ENCODE results near the gene HRH1.
"Not testable (repeated sequence)": the region's sequence is repeated elsewhere in the genome, so short reads cannot be mapped to it uniquely, and the experiment has no call there.

The HRH1 gene

DNA sequence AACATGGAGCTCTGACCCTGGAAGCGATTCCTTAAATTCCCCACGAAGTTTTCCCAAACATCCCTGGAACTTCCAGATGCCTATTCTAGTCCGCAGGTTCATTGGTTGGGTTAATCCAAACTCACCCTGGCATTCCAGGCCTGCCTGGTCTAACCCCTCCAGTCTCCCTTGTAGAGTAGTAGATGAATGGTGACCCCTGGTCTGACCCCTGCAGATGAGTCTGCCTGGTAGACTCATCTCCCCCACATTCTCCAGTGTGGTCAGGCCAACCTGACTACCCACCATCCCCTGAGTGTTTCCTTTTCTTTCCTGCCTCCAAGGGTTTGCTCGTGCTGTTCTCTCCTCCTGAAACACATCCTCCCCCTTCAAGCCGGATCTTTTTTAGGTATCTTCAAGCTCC, 10.8 kb upstream of the HRH1 start:
- no peak for DNase-seq

GRCh38 chr3:11144996-11145395, 9.3 kb upstream of the HRH1 start:
- DNase-seq: no peak

- DNase-seq: no peak
Observed at GRCh38 chr3:11145888-11146287, 8.4 kb upstream of the HRH1 start.

DNA sequence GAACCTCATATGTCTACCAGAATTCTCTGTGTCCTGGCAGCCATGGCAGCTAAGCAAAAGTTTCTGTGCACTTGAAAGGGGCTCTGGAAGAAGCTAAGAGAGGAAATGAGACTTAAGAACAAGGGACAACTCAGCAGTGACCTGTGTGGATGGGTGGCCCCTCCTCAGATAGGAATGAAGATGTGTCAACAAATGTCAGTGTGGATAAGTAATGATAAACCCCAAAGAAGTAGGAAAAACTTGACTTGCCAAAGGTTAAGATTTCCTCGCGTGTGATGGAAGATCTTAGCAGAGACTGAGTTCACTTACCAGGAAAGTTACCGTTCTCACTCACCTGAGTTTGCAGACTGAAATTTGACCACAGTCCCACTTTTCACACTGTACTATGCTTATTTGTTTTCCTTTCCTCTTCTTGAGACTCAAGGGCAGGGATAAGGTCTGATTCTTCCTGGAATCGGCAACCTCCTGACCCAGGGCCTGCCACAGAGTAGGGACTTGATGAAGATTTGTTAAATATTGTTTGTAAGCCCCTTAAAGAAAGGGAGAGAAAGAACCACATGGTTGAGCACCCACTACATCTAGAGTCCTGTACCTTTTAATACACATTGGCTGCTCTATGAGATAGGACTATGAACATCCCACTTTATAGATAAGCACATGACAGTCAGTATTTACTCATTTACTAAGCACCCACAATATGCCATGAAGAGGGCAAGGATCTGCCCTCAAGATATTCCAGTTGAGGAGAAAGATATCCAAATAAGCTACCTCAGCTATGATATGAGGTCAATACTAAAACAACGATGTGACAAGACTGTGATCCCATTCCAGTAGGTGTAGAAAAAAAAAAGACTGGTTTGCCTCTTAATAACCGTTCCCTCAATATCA, 7.3 kb upstream of the HRH1 start:
- DNase-seq: no peak

DNA sequence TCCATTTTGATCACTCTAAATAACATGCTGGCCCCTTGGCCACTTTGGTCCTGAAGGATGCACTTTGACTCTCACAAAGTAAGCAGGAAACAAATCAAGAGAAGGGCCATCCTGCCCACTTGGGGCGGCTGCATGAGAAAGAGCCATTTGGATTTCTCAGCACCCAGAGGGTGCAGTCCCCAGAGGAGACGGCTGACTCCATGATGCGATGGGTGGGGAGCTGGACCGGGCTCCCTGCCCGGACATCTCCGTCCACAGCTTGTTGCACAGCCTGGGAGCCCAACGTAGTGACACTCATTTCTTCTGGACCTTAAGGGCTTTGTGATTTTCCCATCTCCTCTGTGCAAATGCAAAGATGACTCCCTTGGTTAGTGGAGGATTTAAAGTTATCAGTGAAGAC, 4.0 kb upstream of the HRH1 start:
- DNase-seq: no peak

DNA sequence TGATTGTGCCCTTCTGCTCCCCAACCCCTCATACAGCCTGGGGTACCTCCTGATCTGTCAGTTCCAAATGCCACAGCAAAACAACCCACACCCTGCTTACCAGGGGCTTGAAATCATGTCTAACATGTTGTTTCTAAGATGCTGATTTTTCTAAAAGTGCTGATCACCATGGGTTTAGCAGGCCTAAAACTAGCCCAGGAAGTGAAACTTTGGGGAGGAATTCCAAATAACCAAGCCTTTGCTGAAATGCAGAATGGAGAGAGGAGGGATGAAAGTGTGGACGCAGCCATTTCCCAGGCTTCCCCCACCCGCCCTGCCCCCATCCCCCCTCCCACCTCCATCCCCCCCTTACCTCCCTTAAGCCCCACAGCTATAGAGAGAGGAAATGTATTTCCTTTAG, 2.0 kb upstream of the HRH1 start:
- no peak for DNase-seq

DNA sequence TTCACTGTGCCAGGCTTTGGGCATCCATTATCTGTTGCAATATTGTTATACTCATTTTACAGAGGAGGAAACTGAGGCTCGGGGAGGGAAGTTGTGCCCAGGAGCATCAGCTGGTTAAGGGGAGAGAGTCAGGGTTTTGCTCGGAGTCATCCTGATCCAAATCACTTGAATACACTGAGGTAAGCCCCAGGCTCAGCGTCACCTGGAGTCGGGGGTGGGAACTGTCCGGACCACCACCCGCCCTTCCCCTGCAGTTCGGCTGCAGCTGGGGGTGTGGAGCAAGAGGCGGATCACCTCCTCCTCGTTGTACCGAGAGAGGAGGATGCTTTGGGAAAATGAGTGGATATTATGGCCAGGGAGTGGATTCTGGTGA, 646 bp downstream of the HRH1 start:
- DNase-seq: no peak

DNA sequence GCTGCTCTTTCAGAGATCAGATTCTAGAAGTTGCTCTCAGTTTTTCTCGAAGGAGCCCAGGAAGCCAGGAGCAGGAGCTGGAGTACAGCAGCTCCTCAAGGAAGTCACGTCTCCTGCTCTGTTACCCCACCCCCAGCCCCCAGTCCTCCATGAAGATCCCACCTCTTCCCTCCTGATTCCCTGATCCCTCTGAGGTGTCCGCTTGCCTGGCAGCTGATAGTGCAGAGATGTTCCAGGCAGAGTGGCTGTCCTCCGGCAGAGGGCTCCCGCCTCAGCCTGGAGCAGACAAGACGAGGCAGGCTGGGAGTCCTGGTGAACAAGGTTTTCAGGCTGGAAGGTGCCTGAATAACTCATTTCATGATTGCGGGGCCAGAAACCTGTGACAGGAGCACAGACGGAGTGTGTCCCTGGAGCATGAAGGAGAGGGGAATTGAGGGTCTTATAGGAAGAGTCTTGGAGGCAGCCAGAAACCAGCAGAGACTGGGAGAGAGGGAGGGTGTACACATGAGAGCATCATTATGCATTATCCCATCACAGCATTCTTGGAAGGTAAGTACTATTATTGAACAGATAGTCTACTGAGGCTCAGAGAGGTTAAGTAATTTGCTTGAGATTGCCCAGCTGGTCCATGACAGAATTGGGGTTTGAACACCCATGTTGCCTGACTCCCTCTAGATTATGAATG, 1.2 kb downstream of the HRH1 start:
- no peak for DNase-seq

GRCh38 chr3:11156026-11156410, 1.7 kb downstream of the HRH1 start:
- DNase-seq: no peak

- no peak for DNase-seq
Observed at GRCh38 chr3:11157421-11157820, 3.1 kb downstream of the HRH1 start.

DNA sequence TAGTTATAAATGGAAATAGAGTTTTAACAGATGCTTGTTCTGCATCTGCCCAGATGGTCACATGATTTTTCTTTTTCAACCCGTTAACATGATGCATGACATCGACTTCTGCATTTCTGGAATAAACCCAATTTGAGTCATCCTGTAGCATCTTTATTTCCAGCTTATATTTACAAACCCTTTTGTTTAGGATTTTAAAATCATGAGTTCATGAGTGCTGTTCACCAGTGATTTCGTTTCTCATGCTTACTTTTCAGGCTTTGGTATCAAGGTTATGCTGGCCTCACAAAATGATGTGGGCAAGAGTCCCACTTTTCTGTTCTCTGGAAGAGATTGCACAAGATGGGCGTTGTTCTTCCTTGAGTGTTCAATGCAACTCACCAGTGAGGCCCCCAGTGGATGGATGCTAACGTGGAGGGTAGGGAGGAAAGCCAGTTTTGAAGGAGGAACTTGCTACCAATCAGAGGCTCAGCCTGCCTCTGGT, 5.2 kb downstream of the HRH1 start:
- DNase-seq: no peak

GRCh38 chr3:11161666-11162065, 7.4 kb downstream of the HRH1 start:
- no peak for DNase-seq

DNA sequence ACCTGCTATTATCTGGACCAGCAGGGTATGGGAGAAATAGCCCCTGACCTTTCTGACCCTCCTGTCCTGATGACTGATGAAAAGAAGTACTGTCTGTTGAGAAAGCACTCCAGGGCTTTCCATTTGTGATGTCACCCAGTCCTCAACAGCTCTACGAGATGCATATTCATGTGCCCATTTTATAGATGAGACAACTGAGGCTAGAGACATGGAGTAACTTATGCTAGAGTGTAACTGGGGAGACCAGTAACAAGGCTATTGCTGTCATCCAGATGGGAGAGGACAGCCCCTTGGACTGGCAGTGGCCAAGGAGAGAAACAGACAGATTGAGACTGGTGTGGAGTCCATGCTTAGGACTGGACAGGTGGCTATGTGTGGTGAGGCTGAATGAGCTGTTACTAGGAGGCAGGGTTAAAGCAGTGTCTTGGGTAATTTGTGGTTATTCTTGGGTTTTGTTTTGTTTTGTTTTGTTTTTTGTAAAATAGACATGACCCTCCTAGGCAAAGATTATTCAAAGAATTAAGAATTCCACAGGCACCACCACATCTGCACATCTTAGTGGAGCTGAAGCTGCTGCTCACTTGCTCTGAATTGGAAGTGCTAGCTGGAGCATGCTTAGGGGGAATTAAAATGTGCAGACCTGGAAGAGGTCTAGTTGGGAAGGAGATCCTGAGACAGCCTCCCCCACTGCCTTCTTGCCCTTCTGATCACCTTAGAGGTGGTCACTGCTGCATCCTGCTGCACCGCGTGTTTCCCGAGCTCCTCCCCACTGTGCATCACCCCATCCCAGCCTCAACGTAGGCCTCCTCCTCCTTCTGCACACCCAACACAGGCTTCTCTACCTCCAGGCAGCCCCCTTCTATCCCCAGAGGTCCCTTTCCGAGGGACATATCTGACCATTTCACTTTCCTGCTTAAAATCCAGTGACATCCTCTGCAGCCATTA, 8.4 kb downstream of the HRH1 start:
- no peak for DNase-seq

DNA sequence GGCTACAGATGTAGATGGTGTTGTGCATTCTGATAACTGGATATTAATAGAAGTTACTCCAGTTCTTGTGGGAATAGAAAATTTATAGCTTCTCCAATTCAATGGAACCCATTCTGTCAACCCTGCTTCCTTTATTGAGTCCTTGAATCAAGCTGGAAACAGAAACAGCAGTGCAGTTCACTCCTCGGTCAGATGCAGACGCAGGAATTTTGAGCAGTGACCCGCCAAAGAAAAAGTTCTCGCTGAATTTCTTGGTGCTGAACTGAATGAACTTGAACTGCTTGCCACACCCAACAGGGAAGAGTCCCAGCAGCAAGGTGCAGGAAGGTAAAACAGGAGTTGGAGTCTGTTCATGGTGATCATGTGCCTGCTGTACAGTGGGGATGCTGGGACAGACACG, 10.3 kb downstream of the HRH1 start:
- no peak for DNase-seq

DNA sequence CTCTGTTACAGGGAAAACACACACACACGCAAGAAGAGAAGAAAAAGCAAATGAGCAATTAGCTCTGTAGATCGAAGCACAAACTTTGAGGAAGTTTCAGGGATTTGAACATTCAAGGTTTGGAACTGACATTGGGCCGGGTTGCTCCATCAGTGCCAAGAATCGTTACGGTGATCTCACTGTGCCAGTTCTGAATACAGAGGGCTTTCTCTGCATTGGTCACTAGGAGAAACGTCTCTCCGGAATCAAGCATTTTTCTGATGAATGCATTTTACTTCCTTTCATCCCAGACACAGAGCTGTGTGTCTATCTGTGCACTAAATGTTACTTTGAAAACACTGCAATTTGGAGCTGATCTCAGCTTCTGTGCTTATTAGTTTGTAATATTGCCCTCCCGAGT, 11.2 kb downstream of the HRH1 start:
- no peak for DNase-seq

GRCh38 chr3:11166807-11167400, 12.6 kb downstream of the HRH1 start:
- not testable (repeated sequence) for DNase-seq

- no peak for DNase-seq
Observed at GRCh38 chr3:11167590-11167989, 13.3 kb downstream of the HRH1 start.

GRCh38 chr3:11168406-11168805, 14.1 kb downstream of the HRH1 start:
- no peak for DNase-seq

GRCh38 chr3:11168881-11169805, 14.8 kb downstream of the HRH1 start:
- DNase-seq: no peak

- no peak for DNase-seq
Observed at GRCh38 chr3:11170052-11170770, 15.9 kb downstream of the HRH1 start.

DNA sequence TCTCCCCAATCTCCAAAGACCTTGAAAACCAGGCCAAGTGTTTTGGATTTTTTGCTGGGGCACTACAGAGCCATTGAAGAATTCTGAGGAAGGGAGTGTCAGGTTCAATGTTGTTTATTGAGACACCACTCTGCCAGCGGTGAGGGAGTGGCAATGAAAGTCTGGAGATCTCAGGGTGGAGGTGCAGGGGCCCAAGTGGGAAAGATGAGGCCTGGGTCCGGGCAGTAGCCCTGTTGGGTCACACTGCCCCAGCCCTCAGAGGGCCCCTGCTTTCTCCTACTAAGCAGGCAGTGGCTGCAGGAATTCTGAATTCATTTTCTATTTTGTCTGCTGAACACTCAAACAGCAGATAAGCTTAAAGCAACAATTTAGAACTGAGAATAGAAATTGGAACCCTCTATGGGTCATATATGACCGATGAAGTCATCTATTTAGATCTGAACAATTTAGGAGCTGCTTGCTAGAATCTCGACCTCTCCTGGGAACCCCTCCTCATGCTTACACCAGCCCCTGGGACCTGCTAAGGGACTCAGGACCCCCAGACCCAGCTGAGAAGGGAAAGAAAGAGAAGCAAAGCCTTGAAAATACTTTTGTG, 17.9 kb downstream of the HRH1 start:
- DNase-seq: no peak
